HG02840 (cell line): ENCODE measurements around the gene TMEM254.
A peak's percentile ranks its signal among the peaks of the same experiment; 100 is the strongest.
"Not testable (repeated sequence)": the region's sequence is repeated elsewhere in the genome, so short reads cannot be mapped to it uniquely, and the experiment has no call there.

ENCODE experiments used
- ATAC-seq: cut with Tn5 transposase; IDR thresholded peaks from one replicate; pipeline ENCODE4 v1.9.1; 2021; ENCODE audit warnings: mild to moderate bottlenecking, moderate library complexity, moderate number of reproducible peaks; ENCODE audit not compliant: unreplicated experiment, low FRiP score

Gene TMEM254, protein sequence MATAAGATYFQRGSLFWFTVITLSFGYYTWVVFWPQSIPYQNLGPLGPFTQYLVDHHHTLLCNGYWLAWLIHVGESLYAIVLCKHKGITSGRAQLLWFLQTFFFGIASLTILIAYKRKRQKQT

DNA sequence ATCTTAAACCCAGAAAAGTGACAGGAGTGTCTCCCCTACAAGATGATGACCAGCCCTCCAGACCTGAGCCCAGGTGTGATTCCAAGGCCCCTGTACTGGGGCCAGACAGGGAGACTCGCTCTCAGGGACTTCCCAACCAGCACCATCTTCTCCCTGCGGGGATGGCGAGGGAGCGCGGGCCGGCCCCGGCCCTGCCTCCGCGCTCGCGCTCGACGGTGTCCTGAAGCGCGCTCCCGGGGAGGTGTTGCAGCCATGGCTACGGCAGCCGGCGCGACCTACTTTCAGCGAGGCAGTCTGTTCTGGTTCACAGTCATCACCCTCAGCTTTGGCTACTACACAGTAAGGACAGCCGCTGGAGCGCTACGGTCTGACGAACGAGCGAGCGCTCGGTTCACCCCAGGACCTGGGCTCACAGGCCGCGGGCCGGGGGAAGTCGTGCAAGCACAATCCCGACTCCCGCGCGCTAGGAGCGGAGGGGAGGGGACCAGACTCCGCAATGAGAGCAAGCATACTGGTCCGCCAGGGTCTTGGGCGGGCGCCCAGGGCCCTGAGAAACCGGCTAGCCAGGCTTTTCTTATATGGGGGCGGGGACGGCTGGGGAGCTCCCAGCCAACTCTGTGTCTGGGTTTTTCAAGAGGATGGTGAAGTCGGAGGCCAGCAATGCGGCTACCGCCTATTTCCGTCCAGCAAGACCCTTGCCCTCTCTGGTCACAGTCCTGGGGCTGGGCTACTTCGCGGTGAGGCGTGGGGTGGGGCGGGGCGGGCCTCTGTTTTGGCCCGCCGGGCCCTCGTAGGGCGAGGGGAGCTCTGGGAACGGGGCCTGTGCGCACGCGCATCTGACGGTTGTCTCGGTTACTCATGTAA, at the start of gene TMEM254:
TSS of gene TMEM254 (plus strand) at position 218 of the 864 bp plus-strand sequence. CDS start at position 253, 35 bp downstream.
- ATAC-seq, result peak; percentile 88

DNA sequence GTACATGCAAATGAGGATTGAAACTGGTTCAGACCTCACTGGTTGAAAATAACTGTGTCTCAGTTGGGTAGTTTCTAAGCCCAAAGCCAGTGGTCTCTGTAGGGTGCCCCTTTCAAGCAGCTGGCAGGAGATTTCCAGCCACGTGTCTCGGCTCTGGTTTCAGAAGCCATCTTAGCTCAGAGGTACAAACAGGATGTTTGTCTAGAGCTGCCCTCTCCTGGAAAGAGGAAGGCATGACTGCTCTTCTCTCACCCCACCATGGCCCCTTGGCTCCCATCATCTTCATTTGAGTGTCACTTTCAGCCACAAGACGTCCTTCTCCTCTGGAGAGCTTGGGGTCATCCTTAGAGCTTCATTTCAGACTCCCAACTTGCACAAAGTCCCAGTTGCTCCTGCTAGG, 49.3 kb upstream of the TMEM254 start:
- ATAC-seq, result not testable (repeated sequence)

DNA sequence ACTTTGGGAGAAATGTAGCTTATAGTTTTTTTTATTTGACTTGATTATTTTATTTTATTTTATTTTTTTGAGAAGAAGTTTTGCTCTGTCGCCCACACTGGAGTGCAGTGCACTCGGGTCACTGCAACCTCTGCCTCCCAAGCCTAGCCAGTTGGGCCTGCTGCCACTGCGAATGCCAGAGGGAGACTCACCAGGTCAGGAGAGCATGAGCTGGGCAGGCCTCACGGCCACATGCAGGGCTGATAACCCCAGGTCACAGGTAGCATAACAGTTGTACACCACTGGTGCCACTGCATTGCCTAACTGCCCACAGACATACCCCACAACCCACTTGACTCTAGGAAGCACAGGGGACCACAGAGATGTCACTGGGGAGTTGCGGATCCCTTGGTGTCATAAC, 48.6 kb upstream of the TMEM254 start:
- ATAC-seq, result not testable (repeated sequence)

DNA sequence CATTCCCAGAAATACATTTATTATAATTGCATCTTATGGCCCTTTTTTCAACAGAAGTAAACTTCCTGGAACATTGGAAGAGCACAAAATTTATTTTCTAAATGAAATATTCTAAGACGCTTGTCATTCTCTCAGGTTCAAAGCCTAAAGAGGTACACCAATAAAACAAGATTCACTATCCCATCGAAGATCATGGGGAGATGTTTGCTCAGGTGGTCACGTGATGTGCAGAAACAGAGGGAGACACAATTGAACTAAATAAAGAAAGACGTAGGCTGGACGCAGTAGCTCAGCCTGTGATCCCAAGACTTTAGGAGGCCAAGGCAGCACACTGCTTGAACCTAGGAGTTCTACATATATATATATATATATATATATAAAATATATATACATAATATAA, 46.0 kb upstream of the TMEM254 start:
- ATAC-seq, result no peak

GRCh38 chr10:80034766-80035165, 43.7 kb upstream of the TMEM254 start:
- not testable (repeated sequence) for ATAC-seq

DNA sequence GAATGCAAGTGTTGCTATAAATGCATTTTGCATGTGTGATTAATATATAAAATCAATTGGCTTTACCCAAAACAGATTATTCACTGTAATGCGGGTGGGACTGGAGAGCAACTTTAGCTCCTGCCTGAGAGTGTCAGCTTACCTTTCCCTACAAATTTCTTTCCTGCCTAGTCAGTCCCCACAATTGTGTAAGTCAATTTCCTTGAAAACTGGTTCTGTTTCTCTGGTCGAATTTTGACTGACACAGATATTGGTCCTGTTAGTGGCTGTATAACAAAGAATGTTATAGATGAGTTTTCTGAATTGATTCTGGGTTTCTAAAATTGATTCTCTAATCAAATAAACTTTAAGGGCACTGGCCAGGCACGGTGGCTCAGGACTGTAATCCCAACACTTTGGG, 43.0 kb upstream of the TMEM254 start:
- not testable (repeated sequence) for ATAC-seq

DNA sequence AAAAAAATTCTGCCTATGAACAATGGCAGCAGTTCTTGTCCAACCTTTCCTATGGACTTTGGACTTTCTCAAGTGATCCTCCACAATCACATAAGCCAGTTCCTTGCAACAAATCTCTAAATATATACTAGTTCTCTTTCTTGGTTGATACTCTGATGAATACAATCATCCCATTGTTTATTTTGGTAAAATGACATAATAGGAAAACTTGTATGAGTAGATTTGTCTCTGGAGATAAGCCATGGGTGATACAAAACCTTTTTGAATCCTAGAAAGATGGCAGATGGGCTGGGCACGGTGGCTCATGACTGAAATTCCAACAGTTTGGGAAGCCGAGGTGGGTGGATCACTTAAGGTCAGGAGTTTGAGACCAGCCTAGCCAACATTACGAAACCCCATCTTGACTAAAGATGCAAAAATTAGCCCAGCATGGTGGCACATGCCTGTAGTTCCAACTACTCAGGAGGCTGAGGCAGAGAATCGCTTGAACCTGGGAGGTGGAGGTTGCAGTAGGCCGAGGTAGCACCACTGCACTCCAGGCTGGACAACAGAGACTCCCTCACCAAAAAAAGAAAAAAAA, 41.5 kb upstream of the TMEM254 start:
- ATAC-seq, result not testable (repeated sequence)

DNA sequence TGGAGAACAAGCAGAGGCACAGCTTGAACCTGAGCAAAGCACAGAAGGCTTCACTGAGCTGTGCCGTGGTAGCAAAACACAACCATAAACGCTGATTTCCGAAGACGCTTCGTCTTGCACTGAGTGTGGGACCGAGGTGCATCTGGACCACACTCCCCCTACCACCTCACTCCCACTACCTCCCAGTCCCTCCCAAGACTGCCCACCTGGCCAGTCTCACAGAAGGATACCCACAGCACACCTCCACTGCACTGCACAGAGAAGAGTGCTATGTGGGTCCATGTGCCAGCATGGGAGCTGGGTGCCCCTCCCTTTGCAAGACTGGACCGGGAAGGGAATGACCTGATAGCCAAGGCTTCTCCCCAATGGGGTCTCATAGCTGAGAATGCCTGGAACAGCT, 40.2 kb upstream of the TMEM254 start:
- ATAC-seq, result not testable (repeated sequence)

- no peak for ATAC-seq
These were observed 37.3 kb upstream of the TMEM254 start for GRCh38 chr10:80041162-80041561.

DNA sequence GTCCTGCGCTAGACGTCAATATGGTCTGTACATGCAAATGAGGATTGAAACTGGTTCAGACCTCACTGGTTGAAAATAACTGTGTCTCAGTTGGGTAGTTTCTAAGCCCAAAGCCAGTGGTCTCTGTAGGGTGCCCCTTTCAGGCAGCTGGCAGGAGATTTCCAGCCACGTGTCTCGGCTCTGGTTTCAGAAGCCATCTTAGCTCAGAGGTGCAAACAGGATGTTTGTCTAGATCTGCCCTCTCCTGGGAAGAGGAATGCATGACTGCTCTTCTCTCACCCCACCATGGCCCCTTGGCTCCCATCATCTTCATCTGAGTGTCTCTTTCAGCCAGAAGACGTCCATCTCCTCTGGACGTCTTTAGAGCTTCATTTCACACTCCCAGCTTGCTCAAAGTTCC, 33.5 kb upstream of the TMEM254 start:
- not testable (repeated sequence) for ATAC-seq

- no peak for ATAC-seq
These were observed 31.6 kb upstream of the TMEM254 start for GRCh38 chr10:80046629-80047441.

- no peak for ATAC-seq
These were observed 27.7 kb upstream of the TMEM254 start for GRCh38 chr10:80050752-80051151.

GRCh38 chr10:80051993-80052392, 26.5 kb upstream of the TMEM254 start:
- ATAC-seq, result no peak

GRCh38 chr10:80055760-80056159, 22.7 kb upstream of the TMEM254 start:
- ATAC-seq, result no peak

DNA sequence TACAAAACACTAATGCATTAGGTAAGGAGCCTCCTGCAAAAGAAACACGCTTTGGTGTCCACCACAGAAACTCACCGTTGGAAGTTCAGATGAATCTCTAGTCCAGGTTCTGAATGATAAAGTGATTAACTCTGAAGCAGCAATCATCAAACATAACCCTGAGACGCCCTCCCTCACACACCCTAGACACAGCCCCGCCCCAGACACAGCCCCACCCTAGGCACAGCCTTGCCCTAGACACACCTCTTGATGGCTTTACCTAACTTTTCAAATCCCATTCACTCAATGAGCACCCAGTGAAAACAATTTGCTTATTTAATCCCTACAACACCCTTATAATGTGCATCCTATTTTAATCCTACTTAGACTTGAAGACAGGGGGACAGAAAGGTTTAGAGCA, 21.3 kb upstream of the TMEM254 start:
- ATAC-seq, result no peak

DNA sequence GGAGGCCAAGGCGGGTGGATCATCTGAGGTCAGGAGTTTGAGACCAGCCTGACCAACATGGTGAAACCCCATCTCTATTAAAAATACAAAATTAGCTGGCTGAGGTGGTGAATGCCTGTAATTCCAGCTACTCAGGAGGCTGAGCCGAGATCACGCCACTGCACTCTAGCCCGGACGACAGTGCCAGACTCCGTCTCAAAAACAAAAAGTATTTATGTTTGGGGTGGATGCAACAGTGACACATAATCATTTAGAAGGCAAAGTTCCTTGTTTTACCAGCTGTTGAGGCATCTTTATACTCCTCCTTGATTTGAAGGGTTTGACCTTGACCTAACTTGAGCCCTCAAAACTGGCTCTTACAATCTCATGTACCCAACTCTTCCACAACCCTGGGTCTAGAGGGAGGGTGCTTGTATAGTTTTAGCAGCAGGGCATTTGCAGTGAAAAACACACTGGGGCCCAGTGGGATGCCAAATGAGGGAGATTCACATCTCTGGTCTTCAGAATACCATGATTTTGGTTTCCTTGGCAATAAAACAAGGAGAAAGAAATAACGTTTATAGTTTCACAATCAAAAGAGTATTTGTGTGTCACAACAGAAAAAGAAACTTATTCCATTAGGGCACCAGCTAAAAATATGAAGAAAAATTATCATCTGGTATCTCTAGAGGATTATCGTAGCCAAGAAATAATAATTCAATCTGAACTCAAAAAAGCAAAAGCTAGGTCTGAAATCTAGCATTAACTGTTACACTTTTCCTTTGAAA, 14.2 kb upstream of the TMEM254 start:
- no peak for ATAC-seq

GRCh38 chr10:80066809-80067208, 11.7 kb upstream of the TMEM254 start:
- ATAC-seq, result no peak

GRCh38 chr10:80067821-80068220, 10.6 kb upstream of the TMEM254 start:
- not testable (repeated sequence) for ATAC-seq

GRCh38 chr10:80068270-80068669, 10.2 kb upstream of the TMEM254 start:
- no peak for ATAC-seq

GRCh38 chr10:80070057-80070456, 8.4 kb upstream of the TMEM254 start:
- ATAC-seq, result no peak
